ENCODE results near the gene DAPK1. TPM values are rescaled to one million over a fixed set of nuclear protein-coding genes. Genes with fewer than 3 reads are reported as not detected.

DAPK1 gene
- total and polyA plus RNA-seq, 2 donors (not counting 1 experiment from before 2014, with no cell fraction given): 1.7 to 2.8 TPM

GRCh38 chr9:87618226-87618625 is 120.6 kb downstream of the DAPK1 start:
- Histone ChIP-seq H2AFZ (ENCODE audit: insufficient read depth, low read depth, low read length, poor library complexity, severe bottlenecking) (no peak overlapping the region), H3K4me1 (ENCODE audit: control insufficient read depth in 2 of 2, insufficient read depth in 2 of 2, low read length in 2 of 2) (no peaks in the 10 kb centered on the region), H4K20me1 (ENCODE audit: control insufficient read depth, insufficient read depth, low read length, poor library complexity, severe bottlenecking) (no peaks in the 10 kb centered on the region), H3K4me3 (ENCODE audit: control extremely low read depth in 1 of 5, extremely low read depth in 1 of 5, insufficient read depth in 1 of 5, low read depth in 2 of 5, low read length in 4 of 5) (no peak overlapping the region), H3K36me3 (replicated peaks in 1 of 2; ENCODE audit: control extremely low read depth in 1 of 2, control insufficient read depth in 1 of 2, extremely low read depth in 1 of 2, insufficient read depth in 2 of 2, low read length in 1 of 2) (no peaks in the 10 kb centered on the region), H3K27ac (ENCODE audit: low read length in 2 of 2) (no peak overlapping the region), H3K9me3 (ENCODE audit: control extremely low read depth in 1 of 3, control insufficient read depth in 2 of 3, insufficient read depth in 1 of 3, low read length in 2 of 3) (no peaks in the 10 kb centered on the region), H3K79me2 (ENCODE audit: control insufficient read depth, insufficient read depth, low read length) (no peaks in the 10 kb centered on the region), H3K9ac (ENCODE audit: low read length) (no peak overlapping the region), H3K27me3 (replicated peaks in 1 of 4; ENCODE audit: control extremely low read depth in 1 of 4, control insufficient read depth in 3 of 4, insufficient read depth in 4 of 4, low read length in 3 of 4) (no peaks in the 10 kb centered on the region), H3K4me2 (replicated peaks; ENCODE audit: low read depth, low read length, poor library complexity, severe bottlenecking) (no peak overlapping the region)
- Mint-ChIP-seq H3K4me3 (no peak overlapping the region), H3K9me3 (ENCODE audit: insufficient read depth) (no peaks in the 10 kb centered on the region), H3K4me1 (no peaks in the 10 kb centered on the region), H3K27me3 (no peaks in the 10 kb centered on the region), H3K27ac (no peak overlapping the region)
- 80% methylated on average over 1 of the region's 2 CpGs for WGBS (ENCODE audit: insufficient coverage)
- ATAC-seq (ENCODE audit: low read depth): no peak
- ChIA-PET POLR2A (no interaction called here), CTCF (interaction anchor here (0.6 kb wide), 1 partner anchor 1675 kb away, joined by 4 read pairs; no protein-coding TSS in a partner anchor)
- no peak for DNase-seq
- TF ChIP-seq EZH2 (IDR thresholded peaks at IDR 0.05; ENCODE audit: borderline replicate concordance, insufficient read depth, low read depth, low read length, poor library complexity, severe bottlenecking): no peak
- no peak for TF ChIP-seq CTCF (IDR thresholded peaks at IDR 0.05)
- intact Hi-C loops (cut with micrococcal nuclease): no loop called here

GRCh38 chr9:87618931-87619330 is 121.3 kb downstream of the DAPK1 start:
- no CpG with 5 or more reads among the region's 3 CpGs for WGBS (ENCODE audit: insufficient coverage)
- no peak for ATAC-seq (ENCODE audit: low read depth)
- no peak overlapping the region for H3K4me3 Mint-ChIP-seq
- H3K9ac ChIP-seq (ENCODE audit: low read length): no peak overlapping the region
- no peaks in the 10 kb centered on the region for H3K27me3 Mint-ChIP-seq
- H3K36me3 ChIP-seq (replicated peaks in 1 of 2; ENCODE audit: control extremely low read depth in 1 of 2, control insufficient read depth in 1 of 2, extremely low read depth in 1 of 2, insufficient read depth in 2 of 2, low read length in 1 of 2): no peaks in the 10 kb centered on the region
- POLR2A ChIA-PET: no interaction called here
- TF ChIP-seq EZH2 (IDR thresholded peaks at IDR 0.05; ENCODE audit: borderline replicate concordance, insufficient read depth, low read depth, low read length, poor library complexity, severe bottlenecking): no peak
- TF ChIP-seq CTCF (IDR thresholded peaks at IDR 0.05): no peak
- H3K27ac ChIP-seq (ENCODE audit: low read length in 2 of 2): no peak overlapping the region
- no peaks in the 10 kb centered on the region for H3K9me3 ChIP-seq (ENCODE audit: control extremely low read depth in 1 of 3, control insufficient read depth in 2 of 3, insufficient read depth in 1 of 3, low read length in 2 of 3)
- H3K27me3 ChIP-seq (replicated peaks in 1 of 4; ENCODE audit: control extremely low read depth in 1 of 4, control insufficient read depth in 3 of 4, insufficient read depth in 4 of 4, low read length in 3 of 4): no peaks in the 10 kb centered on the region
- H3K4me3 ChIP-seq (ENCODE audit: control extremely low read depth in 1 of 5, extremely low read depth in 1 of 5, insufficient read depth in 1 of 5, low read depth in 2 of 5, low read length in 4 of 5): no peak overlapping the region
- H2AFZ ChIP-seq (ENCODE audit: insufficient read depth, low read depth, low read length, poor library complexity, severe bottlenecking): no peak overlapping the region
- no peak overlapping the region for H3K4me2 ChIP-seq (replicated peaks; ENCODE audit: low read depth, low read length, poor library complexity, severe bottlenecking)
- H3K9me3 Mint-ChIP-seq (ENCODE audit: insufficient read depth): no peaks in the 10 kb centered on the region
- H3K79me2 ChIP-seq (ENCODE audit: control insufficient read depth, insufficient read depth, low read length): no peaks in the 10 kb centered on the region
- no peaks in the 10 kb centered on the region for H3K4me1 Mint-ChIP-seq
- intact Hi-C loops (cut with micrococcal nuclease): no loop called here
- CTCF ChIA-PET: no interaction called here
- DNase-seq: no peak
- no peak overlapping the region for H3K27ac Mint-ChIP-seq
- H4K20me1 ChIP-seq (ENCODE audit: control insufficient read depth, insufficient read depth, low read length, poor library complexity, severe bottlenecking): no peaks in the 10 kb centered on the region
- no peaks in the 10 kb centered on the region for H3K4me1 ChIP-seq (ENCODE audit: control insufficient read depth in 2 of 2, insufficient read depth in 2 of 2, low read length in 2 of 2)
